Measurements from ENCODE around the gene DAZAP1.

Gene DAZAP1

DNA sequence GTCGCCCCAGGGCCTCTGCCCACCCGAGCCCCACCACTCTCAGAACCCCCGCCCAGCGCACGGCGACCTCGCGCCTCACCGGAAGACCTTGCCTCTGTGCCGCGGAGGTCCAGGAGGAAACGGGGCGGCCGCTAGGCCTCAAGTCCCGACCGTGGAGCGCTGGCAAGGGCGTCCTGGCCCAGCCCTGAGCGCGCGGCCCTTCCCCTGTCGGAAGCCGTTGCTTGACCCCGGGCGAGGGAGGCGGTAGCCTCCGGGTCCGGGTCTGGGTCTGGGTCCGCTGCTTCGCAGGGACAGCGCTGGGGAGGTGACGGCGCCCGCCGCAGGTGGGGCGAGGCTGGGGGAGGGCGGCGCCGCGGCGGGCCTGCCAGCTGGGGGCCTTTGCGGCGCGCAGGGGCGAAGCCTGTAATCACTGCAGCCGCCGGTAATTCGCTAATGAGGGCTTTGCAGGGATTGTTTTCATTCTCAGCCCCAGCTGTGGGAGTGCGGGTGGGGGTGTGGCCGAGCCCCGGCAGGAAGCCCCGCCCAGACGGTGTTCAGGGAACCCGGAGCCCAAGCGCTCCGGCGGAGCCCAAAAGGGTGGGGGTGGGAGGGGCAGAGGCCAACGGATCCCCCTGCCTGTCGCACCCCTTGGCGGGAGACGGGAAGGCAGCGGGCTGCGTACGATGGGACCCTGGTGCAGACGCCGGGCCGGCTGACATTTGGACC lies 63.1 kb downstream of the DAZAP1 start:
- peak; percentile 88 for DNase-seq (ENCODE audit: low spot score)
- in situ Hi-C loops (cut with MboI; ENCODE audit: low pct_unique_long_range_greater_than_20kb, low sequenced_read_pairs, unreplicated experiment), result no loop called here
- TF ChIP-seq, protein P1, sequence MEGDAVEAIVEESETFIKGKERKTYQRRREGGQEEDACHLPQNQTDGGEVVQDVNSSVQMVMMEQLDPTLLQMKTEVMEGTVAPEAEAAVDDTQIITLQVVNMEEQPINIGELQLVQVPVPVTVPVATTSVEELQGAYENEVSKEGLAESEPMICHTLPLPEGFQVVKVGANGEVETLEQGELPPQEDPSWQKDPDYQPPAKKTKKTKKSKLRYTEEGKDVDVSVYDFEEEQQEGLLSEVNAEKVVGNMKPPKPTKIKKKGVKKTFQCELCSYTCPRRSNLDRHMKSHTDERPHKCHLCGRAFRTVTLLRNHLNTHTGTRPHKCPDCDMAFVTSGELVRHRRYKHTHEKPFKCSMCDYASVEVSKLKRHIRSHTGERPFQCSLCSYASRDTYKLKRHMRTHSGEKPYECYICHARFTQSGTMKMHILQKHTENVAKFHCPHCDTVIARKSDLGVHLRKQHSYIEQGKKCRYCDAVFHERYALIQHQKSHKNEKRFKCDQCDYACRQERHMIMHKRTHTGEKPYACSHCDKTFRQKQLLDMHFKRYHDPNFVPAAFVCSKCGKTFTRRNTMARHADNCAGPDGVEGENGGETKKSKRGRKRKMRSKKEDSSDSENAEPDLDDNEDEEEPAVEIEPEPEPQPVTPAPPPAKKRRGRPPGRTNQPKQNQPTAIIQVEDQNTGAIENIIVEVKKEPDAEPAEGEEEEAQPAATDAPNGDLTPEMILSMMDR (IDR thresholded peaks at IDR 0.05; ENCODE audit: extremely low read depth, insufficient read depth, missing control alignments), result no peak

DNA sequence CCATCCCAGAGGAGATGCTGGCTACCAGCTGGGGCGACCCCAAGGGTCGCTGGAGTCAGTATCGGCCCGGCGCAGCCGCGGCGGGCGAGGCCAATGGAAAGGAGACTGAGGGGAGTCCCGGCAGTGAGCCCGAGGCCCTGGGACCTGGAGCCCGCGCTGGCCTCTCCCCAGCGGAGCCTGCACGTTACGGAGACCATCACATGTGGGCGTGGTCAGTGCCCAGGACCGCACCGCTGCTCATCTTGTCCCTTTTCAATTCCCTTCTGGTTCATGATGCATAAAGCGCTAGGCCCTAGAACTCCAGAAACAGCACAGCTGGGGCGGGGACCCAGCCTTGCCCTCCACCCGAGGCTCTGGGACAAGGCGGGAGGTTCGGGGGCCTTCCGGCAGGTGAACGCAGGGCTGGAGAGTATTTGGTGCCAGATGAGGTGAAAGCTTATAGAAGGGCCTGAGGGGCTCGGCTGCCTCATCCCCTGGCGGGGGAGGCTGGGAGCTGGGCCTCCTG lies 63.7 kb downstream of the DAZAP1 start:
- DNase-seq (ENCODE audit: low spot score), result peak; percentile 70
- in situ Hi-C loops (cut with MboI; ENCODE audit: low pct_unique_long_range_greater_than_20kb, low sequenced_read_pairs, unreplicated experiment), result no loop called here
- TF ChIP-seq, protein P1 (IDR thresholded peaks at IDR 0.05; ENCODE audit: extremely low read depth, insufficient read depth, missing control alignments), result no peak

DNA sequence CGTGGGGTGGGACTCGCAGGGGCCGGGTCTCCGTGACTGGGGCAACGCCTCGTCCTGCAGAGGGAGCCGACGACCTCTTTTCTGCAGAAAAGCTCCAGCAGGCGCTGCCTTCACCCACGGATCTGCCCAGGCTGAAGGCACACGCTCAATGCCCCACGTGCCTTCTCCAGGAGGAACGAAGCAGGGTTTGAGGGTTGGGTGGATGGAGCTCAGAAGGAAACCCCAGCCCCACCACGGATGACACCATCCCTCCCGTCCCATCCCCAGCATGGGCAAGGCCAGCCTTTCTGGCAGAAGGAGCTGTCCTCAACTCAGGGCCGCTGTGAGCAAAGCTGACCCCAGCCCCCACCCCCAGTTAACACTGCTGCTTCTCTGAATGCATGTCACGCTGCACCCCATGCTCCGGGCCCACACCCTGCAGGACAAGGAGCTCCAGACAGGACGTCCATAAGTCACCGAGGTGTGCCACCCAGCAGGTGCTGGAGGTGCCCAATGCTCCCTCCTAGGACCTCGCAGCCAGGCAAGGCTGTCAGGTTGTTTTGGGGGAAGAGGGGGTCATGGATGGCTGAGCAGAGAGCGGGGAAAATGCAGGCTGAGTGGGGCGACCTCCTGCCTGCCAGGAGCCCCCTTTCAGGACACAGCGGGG lies 64.3 kb downstream of the DAZAP1 start:
- in situ Hi-C loops (cut with MboI; ENCODE audit: low pct_unique_long_range_greater_than_20kb, low sequenced_read_pairs, unreplicated experiment), result no loop called here
- TF ChIP-seq, protein P1 (IDR thresholded peaks at IDR 0.05; ENCODE audit: extremely low read depth, insufficient read depth, missing control alignments), result peak; percentile 16
- no peak for DNase-seq (ENCODE audit: low spot score)

DNA sequence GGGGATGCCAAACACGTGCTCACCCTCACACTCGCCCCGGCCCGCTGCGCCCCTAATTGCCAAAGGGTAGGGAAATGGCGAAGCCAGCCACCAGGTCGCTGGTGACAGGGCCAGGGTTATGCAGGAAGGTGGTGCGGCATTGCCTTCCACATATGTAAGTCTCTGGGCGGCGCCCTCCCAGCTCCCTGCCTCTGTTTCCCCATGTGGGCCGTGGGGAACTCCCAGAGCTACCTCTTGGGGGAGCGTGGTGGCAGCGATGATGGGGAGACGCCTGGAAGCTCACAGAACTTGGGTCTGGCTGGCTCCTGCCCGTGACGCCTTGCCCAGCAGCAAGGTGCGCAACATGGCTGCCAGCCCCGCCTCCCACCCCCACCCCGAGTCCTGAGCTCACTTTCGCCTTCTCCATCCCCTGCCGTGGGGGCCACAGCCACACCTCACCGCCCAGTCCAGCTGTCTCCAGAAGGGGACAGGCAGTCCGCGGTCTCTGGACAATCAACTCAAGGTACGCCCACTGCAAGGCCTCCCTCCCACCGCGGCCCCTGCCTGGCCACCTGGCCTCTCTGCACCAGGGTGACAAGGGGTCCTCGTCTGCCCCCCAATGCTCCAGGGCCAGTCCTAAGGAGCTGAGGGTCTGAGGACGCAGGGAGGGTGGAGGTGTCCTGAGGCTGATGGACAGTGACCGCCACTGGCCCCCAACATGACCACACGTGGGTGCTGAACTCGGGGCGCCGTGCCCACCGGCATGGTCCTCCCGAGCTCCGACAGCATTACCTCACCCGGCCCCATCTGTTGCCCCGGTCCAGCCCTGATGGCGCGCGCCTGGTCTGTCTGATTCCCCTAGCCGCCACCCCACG lies 65.1 kb downstream of the DAZAP1 start:
- in situ Hi-C loops (cut with MboI; ENCODE audit: low pct_unique_long_range_greater_than_20kb, low sequenced_read_pairs, unreplicated experiment), result no loop called here
- TF ChIP-seq, protein P1 (IDR thresholded peaks at IDR 0.05; ENCODE audit: extremely low read depth, insufficient read depth, missing control alignments), result no peak
- DNase-seq (ENCODE audit: low spot score), result peak; percentile 20

DNA sequence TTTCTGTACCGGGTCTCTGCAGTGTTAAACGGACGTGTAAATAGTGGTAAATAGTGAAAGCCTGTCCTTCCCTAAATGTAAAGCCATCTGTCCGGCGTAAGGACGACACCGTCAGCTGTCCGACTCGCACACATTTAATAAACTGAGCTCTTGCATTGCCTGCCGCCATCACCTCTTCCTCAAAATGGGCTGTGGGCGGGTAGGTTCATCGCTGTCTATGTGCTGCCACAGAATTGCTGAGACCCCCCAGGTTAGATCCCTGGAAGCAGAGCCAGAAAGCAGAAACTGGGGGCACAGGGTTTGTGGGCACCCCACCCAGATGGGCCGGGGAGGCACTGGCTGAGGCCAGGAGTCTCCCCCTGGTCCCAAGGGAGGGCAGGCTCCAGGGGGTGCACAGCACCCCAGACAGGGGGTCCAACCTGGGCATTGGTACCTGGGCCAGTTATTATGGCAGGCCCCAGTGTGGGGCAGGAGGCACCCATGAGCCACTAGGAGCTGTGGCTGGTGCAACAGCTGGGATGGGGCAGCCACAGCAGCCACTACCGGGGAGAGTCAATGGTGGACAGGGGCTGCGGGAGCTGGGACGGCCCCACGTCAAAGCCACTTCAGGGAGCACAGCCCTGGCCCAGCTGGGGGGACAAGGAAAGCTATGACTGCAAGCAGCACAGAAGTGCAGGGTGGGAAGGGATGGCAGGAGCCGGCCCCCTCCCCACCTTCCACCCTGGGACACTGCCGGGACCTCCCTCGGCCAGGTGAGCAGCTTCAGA lies 65.9 kb downstream of the DAZAP1 start:
- TF ChIP-seq, protein P1 (IDR thresholded peaks at IDR 0.05; ENCODE audit: extremely low read depth, insufficient read depth, missing control alignments), result no peak
- in situ Hi-C loops (cut with MboI; ENCODE audit: low pct_unique_long_range_greater_than_20kb, low sequenced_read_pairs, unreplicated experiment), result no loop called here
- DNase-seq (ENCODE audit: low spot score), result peak; percentile 15

Measured in GM13977 (cell line).